ENCODE data around the gene PRIM1. TPM values are rescaled to one million over a fixed set of nuclear protein-coding genes. Genes with fewer than 3 reads are reported as not detected.
"Not testable (repeated sequence)": the region's sequence is repeated elsewhere in the genome, so short reads cannot be mapped to it uniquely, and the experiment has no call there.

PRIM1 gene
- polyA plus RNA-seq, 1 donor (not counting 4 experiments of a cell fraction or from before 2014, with no cell fraction given): 12.0 TPM

- H3K36me3 ChIP-seq (ENCODE audit: control insufficient read depth in 2 of 2, extremely low read depth in 1 of 2, insufficient read depth in 2 of 2, low read length in 2 of 2): no peaks in the 10 kb centered on the region
- dilution Hi-C loops (cut with MboI; ENCODE audit: extremely low pct_ligation_motif_present, low sequenced_read_pairs): loop anchor here (10.0 kb wide), 1 partner anchor 251 kb away; the partner anchor contains the start of gene ZBTB39
- H3K79me2 ChIP-seq (ENCODE audit: control insufficient read depth, insufficient read depth, low read length): no peaks in the 10 kb centered on the region
- no peaks in the 10 kb centered on the region for H4K20me1 ChIP-seq (ENCODE audit: control insufficient read depth, extremely low read depth, insufficient read depth, low read length)
- H3K27me3 ChIP-seq (ENCODE audit: control insufficient read depth, extremely low read depth, insufficient read depth, low read length): no peaks in the 10 kb centered on the region
- FAIRE-seq: no peak
- H3K4me1 ChIP-seq (ENCODE audit: control insufficient read depth, extremely low read depth, insufficient read depth, low read length): peaks cover 7% of the 10 kb centered on the region
- no peaks in the 10 kb centered on the region for H3K9me3 ChIP-seq (ENCODE audit: control insufficient read depth, low read depth, low read length)
- no peak overlapping the region for H2AFZ ChIP-seq (ENCODE audit: control insufficient read depth, low read length)
- no peak overlapping the region for H3K4me2 ChIP-seq (ENCODE audit: control insufficient read depth, extremely low read depth, insufficient read depth, low read depth, low read length)
- no peak overlapping the region for H3K9ac ChIP-seq (ENCODE audit: control insufficient read depth, extremely low read depth, insufficient read depth, low read length)
- H3K27ac ChIP-seq (ENCODE audit: control insufficient read depth, insufficient read depth, low read length): no peak overlapping the region
- no peak for DNase-seq (ENCODE audit: low read depth, low spot score)
- H3K9me1 ChIP-seq (ENCODE audit: control insufficient read depth, extremely low read depth, insufficient read depth, low read length): no peaks in the 10 kb centered on the region
- TF ChIP-seq CTCF (optimal IDR thresholded peaks at IDR 0.05 in 1 of 3, IDR thresholded peaks at IDR 0.05 in 1 of 3, conservative IDR thresholded peaks at IDR 0.05 in 1 of 3; ENCODE audit: extremely low read depth in 1 of 3, insufficient read depth in 2 of 3, low read length in 3 of 3): no peak
- no peak for TF ChIP-seq EZH2 (IDR thresholded peaks at IDR 0.05; ENCODE audit: low read length)
- no peak overlapping the region for H3K4me3 ChIP-seq (ENCODE audit: control insufficient read depth in 2 of 3, extremely low read depth in 1 of 3, insufficient read depth in 2 of 3, low read depth in 1 of 3, low read length in 3 of 3)
These were observed 1.4 kb upstream of the PRIM1 start for GRCh38 chr12:56753566-56753965.

- H2AFZ ChIP-seq (ENCODE audit: control insufficient read depth, low read length); H3K27ac ChIP-seq (ENCODE audit: control insufficient read depth, insufficient read depth, low read length); H3K9ac ChIP-seq (ENCODE audit: control insufficient read depth, extremely low read depth, insufficient read depth, low read length); H4K20me1 ChIP-seq (ENCODE audit: control insufficient read depth, extremely low read depth, insufficient read depth, low read length); FAIRE-seq; H3K4me2 ChIP-seq (ENCODE audit: control insufficient read depth, extremely low read depth, insufficient read depth, low read depth, low read length); H3K79me2 ChIP-seq (ENCODE audit: control insufficient read depth, insufficient read depth, low read length); H3K4me1 ChIP-seq (ENCODE audit: control insufficient read depth, extremely low read depth, insufficient read depth, low read length); DNase-seq (ENCODE audit: low read depth, low spot score); H3K9me1 ChIP-seq (ENCODE audit: control insufficient read depth, extremely low read depth, insufficient read depth, low read length); H3K27me3 ChIP-seq (ENCODE audit: control insufficient read depth, extremely low read depth, insufficient read depth, low read length); H3K36me3 ChIP-seq (ENCODE audit: control insufficient read depth in 2 of 2, extremely low read depth in 1 of 2, insufficient read depth in 2 of 2, low read length in 2 of 2); H3K9me3 ChIP-seq (ENCODE audit: control insufficient read depth, low read depth, low read length): not testable (repeated sequence)
- H3K4me3 ChIP-seq (ENCODE audit: control insufficient read depth in 2 of 3, extremely low read depth in 1 of 3, insufficient read depth in 2 of 3, low read depth in 1 of 3, low read length in 3 of 3): peak overlapping the region in 1 of 3 experiments; percentile 89
- dilution Hi-C loops (cut with MboI; ENCODE audit: extremely low pct_ligation_motif_present, low sequenced_read_pairs): loop anchor here (10.0 kb wide), 1 partner anchor 254 kb away; the partner anchor contains the start of gene ZBTB39
These were observed 1.5 kb downstream of the PRIM1 start for GRCh38 chr12:56750596-56750995.

GRCh38 chr12:56749853-56750252, 2.3 kb downstream of the PRIM1 start:
- Histone ChIP-seq H3K36me3 (ENCODE audit: control insufficient read depth in 2 of 2, extremely low read depth in 1 of 2, insufficient read depth in 2 of 2, low read length in 2 of 2) (peaks cover 0 to 3% of the 10 kb centered on the region in 2 experiments), H3K79me2 (ENCODE audit: control insufficient read depth, insufficient read depth, low read length) (no peaks in the 10 kb centered on the region), H3K9me3 (ENCODE audit: control insufficient read depth, low read depth, low read length) (no peaks in the 10 kb centered on the region), H3K27me3 (ENCODE audit: control insufficient read depth, extremely low read depth, insufficient read depth, low read length) (no peaks in the 10 kb centered on the region), H3K4me3 (ENCODE audit: control insufficient read depth in 2 of 3, extremely low read depth in 1 of 3, insufficient read depth in 2 of 3, low read depth in 1 of 3, low read length in 3 of 3) (no peak overlapping the region), H3K9me1 (ENCODE audit: control insufficient read depth, extremely low read depth, insufficient read depth, low read length) (no peaks in the 10 kb centered on the region), H2AFZ (ENCODE audit: control insufficient read depth, low read length) (no peak overlapping the region), H3K4me1 (ENCODE audit: control insufficient read depth, extremely low read depth, insufficient read depth, low read length) (peaks cover 7% of the 10 kb centered on the region), H3K4me2 (ENCODE audit: control insufficient read depth, extremely low read depth, insufficient read depth, low read depth, low read length) (no peak overlapping the region), H3K9ac (ENCODE audit: control insufficient read depth, extremely low read depth, insufficient read depth, low read length) (no peak overlapping the region), H3K27ac (ENCODE audit: control insufficient read depth, insufficient read depth, low read length) (no peak overlapping the region), H4K20me1 (ENCODE audit: control insufficient read depth, extremely low read depth, insufficient read depth, low read length) (no peaks in the 10 kb centered on the region)
- dilution Hi-C loops (cut with MboI; ENCODE audit: extremely low pct_ligation_motif_present, low sequenced_read_pairs): loop anchor here (10.0 kb wide), 1 partner anchor 255 kb away; the partner anchor contains the start of gene ZBTB39
- FAIRE-seq (no peak), DNase-seq (ENCODE audit: low read depth, low spot score) (no peak)
- no peak for TF ChIP-seq EZH2 (IDR thresholded peaks at IDR 0.05; ENCODE audit: low read length)
- TF ChIP-seq CTCF (optimal IDR thresholded peaks at IDR 0.05 in 1 of 3, IDR thresholded peaks at IDR 0.05 in 1 of 3, conservative IDR thresholded peaks at IDR 0.05 in 1 of 3; ENCODE audit: extremely low read depth in 1 of 3, insufficient read depth in 2 of 3, low read length in 3 of 3): no peak

Measured in keratinocyte (primary cell).